ENCODE measurements around the gene ANGPTL8.

The ANGPTL8 gene

GRCh38 chr19:11242864-11243797, 3.7 kb downstream of the ANGPTL8 start:
- Histone ChIP-seq H3K79me2 (ENCODE audit: low read length) (no peaks in the 10 kb centered on the region), H2AFZ (ENCODE audit: low read depth, low read length) (no peak overlapping the region), H4K20me1 (ENCODE audit: insufficient read depth, low read length) (no peaks in the 10 kb centered on the region), H3K36me3 (replicated peaks; ENCODE audit: low read depth, low read length) (peaks cover 7% of the 10 kb centered on the region), H3K4me2 (ENCODE audit: low read length) (no peak overlapping the region), H3K9me3 (ENCODE audit: insufficient read depth, low read length) (no peaks in the 10 kb centered on the region), H3K4me1 (ENCODE audit: low read length) (no peaks in the 10 kb centered on the region), H3K4me3 (ENCODE audit: low read length) (no peak overlapping the region), H3K27me3 (ENCODE audit: low read depth, low read length) (no peaks in the 10 kb centered on the region), H3K9ac (ENCODE audit: low read length) (no peak overlapping the region), H3K27ac (ENCODE audit: low read length) (no peak overlapping the region)
- TF ChIP-seq EZH2phosphoT487 (IDR thresholded peaks at IDR 0.05; ENCODE audit: low read depth) (no peak), CTCF (IDR thresholded peaks at IDR 0.05; ENCODE audit: low read depth, low read length) (peak; percentile 58)

GRCh38 chr19:11243798-11244169, 4.4 kb downstream of the ANGPTL8 start:
- Histone ChIP-seq H2AFZ (ENCODE audit: low read depth, low read length) (no peak overlapping the region), H3K4me3 (ENCODE audit: low read length) (no peak overlapping the region), H3K9ac (ENCODE audit: low read length) (no peak overlapping the region)

GRCh38 chr19:11244846-11245589, 5.6 kb downstream of the ANGPTL8 start:
- Histone ChIP-seq H2AFZ (ENCODE audit: low read depth, low read length) (no peak overlapping the region), H3K4me2 (ENCODE audit: low read length) (no peak overlapping the region), H3K9me3 (ENCODE audit: insufficient read depth, low read length) (no peaks in the 10 kb centered on the region), H3K4me1 (ENCODE audit: low read length) (no peaks in the 10 kb centered on the region), H3K27ac (ENCODE audit: low read length) (no peak overlapping the region), H3K27me3 (ENCODE audit: low read depth, low read length) (no peaks in the 10 kb centered on the region), H3K4me3 (ENCODE audit: low read length) (no peak overlapping the region), H3K79me2 (ENCODE audit: low read length) (no peaks in the 10 kb centered on the region), H3K36me3 (replicated peaks; ENCODE audit: low read depth, low read length) (peaks cover 11% of the 10 kb centered on the region), H4K20me1 (ENCODE audit: insufficient read depth, low read length) (no peaks in the 10 kb centered on the region), H3K9ac (ENCODE audit: low read length) (no peak overlapping the region)
- TF ChIP-seq EZH2phosphoT487 (IDR thresholded peaks at IDR 0.05; ENCODE audit: low read depth), result no peak
- TF ChIP-seq CTCF (IDR thresholded peaks at IDR 0.05; ENCODE audit: low read depth, low read length), result no peak

More at GRCh38 chr19:11243798-11244169, 4.4 kb downstream of the ANGPTL8 start:
- TF ChIP-seq CTCF (IDR thresholded peaks at IDR 0.05; ENCODE audit: low read depth, low read length) (no peak), EZH2phosphoT487 (IDR thresholded peaks at IDR 0.05; ENCODE audit: low read depth) (no peak)
- Histone ChIP-seq H3K27me3 (ENCODE audit: low read depth, low read length) (no peaks in the 10 kb centered on the region), H3K27ac (ENCODE audit: low read length) (no peak overlapping the region), H3K9me3 (ENCODE audit: insufficient read depth, low read length) (no peaks in the 10 kb centered on the region), H4K20me1 (ENCODE audit: insufficient read depth, low read length) (no peaks in the 10 kb centered on the region), H3K79me2 (ENCODE audit: low read length) (no peaks in the 10 kb centered on the region), H3K4me1 (ENCODE audit: low read length) (no peaks in the 10 kb centered on the region), H3K4me2 (ENCODE audit: low read length) (no peak overlapping the region), H3K36me3 (replicated peaks; ENCODE audit: low read depth, low read length) (peaks cover 10% of the 10 kb centered on the region)

GRCh38 chr19:11246941-11247340, 7.5 kb downstream of the ANGPTL8 start:
- Histone ChIP-seq H3K36me3 (replicated peaks; ENCODE audit: low read depth, low read length) (peaks cover 17% of the 10 kb centered on the region), H3K9me3 (ENCODE audit: insufficient read depth, low read length) (no peaks in the 10 kb centered on the region), H2AFZ (ENCODE audit: low read depth, low read length) (no peak overlapping the region), H3K4me2 (ENCODE audit: low read length) (no peak overlapping the region), H4K20me1 (ENCODE audit: insufficient read depth, low read length) (no peaks in the 10 kb centered on the region), H3K27ac (ENCODE audit: low read length) (no peak overlapping the region), H3K27me3 (ENCODE audit: low read depth, low read length) (no peaks in the 10 kb centered on the region), H3K4me3 (ENCODE audit: low read length) (no peak overlapping the region), H3K4me1 (ENCODE audit: low read length) (no peaks in the 10 kb centered on the region), H3K79me2 (ENCODE audit: low read length) (no peaks in the 10 kb centered on the region), H3K9ac (ENCODE audit: low read length) (no peak overlapping the region)
- TF ChIP-seq CTCF (IDR thresholded peaks at IDR 0.05; ENCODE audit: low read depth, low read length) (no peak), EZH2phosphoT487 (IDR thresholded peaks at IDR 0.05; ENCODE audit: low read depth) (no peak)
